Pancreas (tissue), 10 donors: Measurements from ENCODE around the gene LCE2C. TPM values are rescaled to one million over a fixed set of nuclear protein-coding genes. Genes with fewer than 3 reads are reported as not detected.
"Not testable (repeated sequence)": the region's sequence is repeated elsewhere in the genome, so short reads cannot be mapped to it uniquely, and the experiment has no call there.

Experiments used
- ATAC-seq, 4 donors: fragments of 200-7000 bp; cut with Tn5 transposase; one replicate each; pipeline versions ENCODE4 v1.8.0 to v1.9.1; 2020; ENCODE audit warnings: mild to moderate bottlenecking in 4 of 4, moderate library complexity in 4 of 4
- DNase-seq, 6 donors: peaks; one replicate each; pipeline ENCODE4 v3.0.0-alpha.2; 2020
- FAIRE-seq: peaks from 2 replicates; lab custom pipeline; 2012; peaks lifted over from hg19 to GRCh38; lab: Jason Lieb, UNC
- H3K27ac ChIP-seq, 4 donors: fragments of 200-600 bp; sonication (generic); 1 replicate in 3 of 4; 2 replicates in 1 of 4; pipeline versions ENCODE4 v1.5.0 to v1.8.0; 2020
- H3K27me3 ChIP-seq, 4 donors: fragments of 200-600 bp; one replicate each; pipeline ENCODE4 v1.8.0; 2021
- H3K36me3 ChIP-seq, 3 donors: fragments of 200-600 bp; sonication (generic) in 1 of 3; one replicate each; pipeline versions ENCODE4 v1.5.0 to v1.8.0; 2020 to 2021
- H3K4me1 ChIP-seq, 3 donors: fragments of 200-600 bp; one replicate each; pipeline ENCODE4 v1.8.0; 2021
- H3K4me3 ChIP-seq, 4 donors: fragments of 200-600 bp; sonication (generic) in 2 of 4; one replicate each; pipeline versions ENCODE4 v1.5.0 to v1.8.0; 2020 to 2021
- H3K9me3 ChIP-seq, 4 donors: fragments of 200-600 bp; one replicate each; pipeline ENCODE4 v1.8.0; 2021
- WGBS, 2 donors: extraction: QIAGEN DNeasy Blood & Tissue Kit; methylation state at CpG; one replicate each; pipeline ENCODE4 v1.1.7; 2013; 5-methylcytosine and 5-hydroxymethylcytosine counted together
- intact Hi-C, 3 donors: fragments of 100-400 bp; cut with DNase I; formaldehyde crosslinking; loops; one replicate each; pipeline versions ENCODE4 v1.11.1 to v1.14.2; 2022
- polyA plus RNA-seq, 2 donors: library from polyadenylated mRNA; stranded (reverse); fragments of 200-250 nt; gene quantifications; one replicate each; pipeline ENCODE4 v1.2.3, GENCODE V29; 2013
- total RNA-seq, 6 donors: library from RNA; stranded (reverse); fragmentation: NEBNext Ultra II Directional in 4 of 6; extraction: Animal tissue kit (Norgen Biotek cat#: 25700) in 4 of 6; gene quantifications; one replicate each; pipeline versions ENCODE4 v1.2.1 to v1.2.4, GENCODE V29; 2021 to 2023
- TF ChIP-seq, protein P1 (sequence below), 4 donors: fragments of 200-600 bp; sonication (generic) in 3 of 4; IDR thresholded peaks; one replicate each; pipeline versions ENCODE4 v1.5.0 to v1.8.0; 2021; ENCODE audit warnings: antibody characterized with exemption in 4 of 4
- donor health status: healthy with polysubstance abuse.
- donor health status: DM: no; HTN: no; CAD: no; lungs with moderate emphysema.
- donor health status: DM: no; HTN: no; CAD: no.
- donor health status: control.
- donor health status: control.
- donor health status: Bipolar disorder and iron deficiency.
- donor health status: DM: yes; HTN: yes; CAD: no.
- donor health status: DM: no; HTN: no; CAD: no.
- donor health status: DM: no; HTN: no; CAD: no.
- donor health status: DM: yes; HTN: yes; CAD: no.

Gene LCE2C
- total and polyA plus RNA-seq, 8 donors = not detected

DNA sequence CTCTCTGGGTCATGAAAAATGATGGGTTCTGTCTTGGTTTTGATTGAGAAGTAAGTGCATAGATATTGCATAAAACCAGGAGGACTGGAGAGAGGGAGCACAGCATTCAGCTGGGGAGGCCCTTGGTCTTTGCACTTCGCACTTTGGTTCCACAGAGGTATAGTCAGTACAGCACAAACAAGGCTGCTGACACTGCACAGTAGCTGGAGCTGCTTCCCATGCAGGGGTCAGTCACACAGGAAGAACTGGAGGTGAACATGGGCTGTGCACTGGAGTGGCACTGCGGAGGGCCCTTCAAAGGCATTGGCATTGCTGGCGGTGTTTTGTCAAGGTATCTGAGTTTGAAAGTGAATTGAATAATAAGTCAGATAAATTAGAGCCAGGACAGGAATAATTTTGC lies 16.4 kb upstream of the LCE2C start:
- intact Hi-C loops = no loop called here

DNA sequence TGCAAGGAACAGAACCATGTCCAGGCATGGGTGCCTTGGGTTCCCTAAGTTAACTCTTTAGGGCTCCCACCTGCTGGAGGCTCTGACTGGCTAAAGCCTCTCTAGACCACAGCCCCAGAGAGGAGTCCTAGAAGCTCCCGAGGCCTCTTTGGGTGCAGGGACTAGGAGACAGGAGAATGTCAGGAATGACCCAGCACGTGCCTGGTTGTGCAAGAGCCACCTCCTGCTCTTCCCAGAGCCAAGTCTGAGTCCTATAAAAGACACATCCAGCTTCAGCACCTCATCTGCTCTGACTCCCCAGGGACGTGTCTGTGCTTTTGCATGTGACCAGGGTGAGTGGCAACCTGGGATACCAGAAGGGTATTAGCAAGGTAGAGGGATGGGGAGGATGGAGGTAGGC lies 12.0 kb upstream of the LCE2C start, which contains the start of gene LCE2D:
Gene LCE2D (plus strand): TSS at position 283 of the 400 bp plus-strand sequence. CDS start 726 bp downstream, outside the sequence.
- WGBS, 2 donors = 45 to 46% methylated on average over 3 of the region's 3 CpGs
- TF ChIP-seq, protein P1, sequence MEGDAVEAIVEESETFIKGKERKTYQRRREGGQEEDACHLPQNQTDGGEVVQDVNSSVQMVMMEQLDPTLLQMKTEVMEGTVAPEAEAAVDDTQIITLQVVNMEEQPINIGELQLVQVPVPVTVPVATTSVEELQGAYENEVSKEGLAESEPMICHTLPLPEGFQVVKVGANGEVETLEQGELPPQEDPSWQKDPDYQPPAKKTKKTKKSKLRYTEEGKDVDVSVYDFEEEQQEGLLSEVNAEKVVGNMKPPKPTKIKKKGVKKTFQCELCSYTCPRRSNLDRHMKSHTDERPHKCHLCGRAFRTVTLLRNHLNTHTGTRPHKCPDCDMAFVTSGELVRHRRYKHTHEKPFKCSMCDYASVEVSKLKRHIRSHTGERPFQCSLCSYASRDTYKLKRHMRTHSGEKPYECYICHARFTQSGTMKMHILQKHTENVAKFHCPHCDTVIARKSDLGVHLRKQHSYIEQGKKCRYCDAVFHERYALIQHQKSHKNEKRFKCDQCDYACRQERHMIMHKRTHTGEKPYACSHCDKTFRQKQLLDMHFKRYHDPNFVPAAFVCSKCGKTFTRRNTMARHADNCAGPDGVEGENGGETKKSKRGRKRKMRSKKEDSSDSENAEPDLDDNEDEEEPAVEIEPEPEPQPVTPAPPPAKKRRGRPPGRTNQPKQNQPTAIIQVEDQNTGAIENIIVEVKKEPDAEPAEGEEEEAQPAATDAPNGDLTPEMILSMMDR (IDR thresholded peaks at IDR 0.05) = no peak
- intact Hi-C loops = no loop called here
- no peak for FAIRE-seq
- no peaks in the 10 kb centered on the region for H3K9me3 ChIP-seq
- no peaks in the 10 kb centered on the region for H3K36me3 ChIP-seq
- H3K27me3 ChIP-seq = no peaks in the 10 kb centered on the region
- H3K4me1 ChIP-seq = no peaks in the 10 kb centered on the region
- H3K27ac ChIP-seq = no peak within 1 kb of the TSS
- no peak for ATAC-seq
- H3K4me3 ChIP-seq = no peak within 1 kb of the TSS
- DNase-seq = no peak

More for the DNA sequence above, 16.4 kb upstream of the LCE2C start:
- Histone ChIP-seq H3K27ac (no peak overlapping the region), H3K9me3 (no peaks in the 10 kb centered on the region), H3K27me3 (no peaks in the 10 kb centered on the region), H3K36me3 (no peaks in the 10 kb centered on the region), H3K4me3 (no peak overlapping the region), H3K4me1 (no peaks in the 10 kb centered on the region)
- ATAC-seq = no peak
- TF ChIP-seq, protein P1 (IDR thresholded peaks at IDR 0.05) = no peak
- FAIRE-seq = no peak
- DNase-seq = no peak
- WGBS, 2 donors = 92% methylated on average over 3 of the region's 3 CpGs

DNA sequence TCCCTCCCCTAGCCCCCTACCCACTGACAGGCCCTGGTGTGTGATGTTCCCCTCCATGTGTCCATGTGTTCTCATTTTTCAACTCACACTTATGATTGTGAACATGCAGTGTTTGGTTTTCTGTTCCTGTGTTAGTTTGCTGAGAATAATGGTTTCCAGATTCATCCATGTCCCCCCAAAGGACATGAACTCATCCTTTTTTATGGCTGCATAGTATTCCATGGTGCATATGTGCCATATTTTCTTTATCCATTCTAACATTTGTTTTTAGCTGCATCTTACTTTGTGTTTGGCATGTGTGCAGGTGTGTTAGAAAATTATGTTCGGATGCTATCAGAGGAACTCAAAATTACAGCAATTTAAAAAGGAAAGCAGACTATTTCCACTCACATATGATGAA lies 8.9 kb upstream of the LCE2C start:
- intact Hi-C loops, H3K4me1 ChIP-seq, H3K36me3 ChIP-seq, H3K9me3 ChIP-seq, FAIRE-seq, ATAC-seq, H3K4me3 ChIP-seq, H3K27ac ChIP-seq, H3K27me3 ChIP-seq, DNase-seq: not testable (repeated sequence)
- WGBS, 2 donors = 72 to 77% methylated on average over 1 of the region's 1 CpG

DNA sequence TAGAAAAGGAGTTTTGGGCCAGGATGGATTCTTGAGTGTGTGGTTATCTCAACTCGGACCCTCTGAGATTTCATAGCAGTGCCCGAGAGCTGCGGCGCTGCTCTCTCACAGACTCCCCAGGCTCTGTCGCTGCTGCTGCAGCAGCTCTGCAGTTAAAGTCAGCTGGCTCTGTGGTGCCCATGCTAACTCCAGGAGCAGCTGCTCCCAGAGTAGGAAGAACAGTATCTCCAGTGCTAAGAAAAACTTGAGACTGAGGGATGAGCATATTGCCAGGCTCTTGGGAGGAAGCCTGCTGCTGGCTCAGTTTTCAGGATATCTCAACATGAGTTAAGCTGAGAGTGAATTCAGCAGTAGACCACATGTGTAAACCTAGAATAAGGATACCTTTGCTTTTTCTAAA lies 7.4 kb upstream of the LCE2C start:
- no peak for DNase-seq
- Histone ChIP-seq H3K36me3 (no peaks in the 10 kb centered on the region), H3K4me1 (no peaks in the 10 kb centered on the region), H3K4me3 (no peak overlapping the region), H3K27ac (no peak overlapping the region), H3K9me3 (no peaks in the 10 kb centered on the region), H3K27me3 (no peaks in the 10 kb centered on the region)
- intact Hi-C loops = no loop called here
- FAIRE-seq = no peak
- TF ChIP-seq, protein P1 (IDR thresholded peaks at IDR 0.05) = no peak
- ATAC-seq = no peak
- WGBS, 2 donors = 75 to 78% methylated on average over 5 of the region's 5 CpGs

DNA sequence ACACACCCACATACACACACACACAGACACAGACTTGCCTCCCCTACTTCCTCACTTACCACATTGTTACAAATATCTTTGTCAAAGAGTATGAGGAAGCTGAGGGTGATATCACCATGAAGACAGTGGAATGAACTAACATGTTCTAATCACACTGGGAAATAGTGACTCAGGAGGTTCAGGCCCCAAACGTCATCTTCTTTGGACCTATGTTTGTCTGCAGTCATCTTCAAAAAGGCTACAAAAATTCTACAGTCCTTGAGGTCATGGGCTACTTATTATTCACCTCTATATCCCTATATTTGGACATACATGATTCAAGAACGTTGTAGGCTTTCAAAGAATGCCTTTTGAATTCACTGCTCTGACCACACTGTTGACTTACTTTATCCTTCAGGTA lies 2.1 kb upstream of the LCE2C start:
- ATAC-seq (no peak), FAIRE-seq (no peak), DNase-seq (no peak)
- Histone ChIP-seq H3K4me3 (no peak overlapping the region), H3K9me3 (no peaks in the 10 kb centered on the region), H3K27me3 (no peaks in the 10 kb centered on the region), H3K36me3 (no peaks in the 10 kb centered on the region), H3K27ac (no peak overlapping the region), H3K4me1 (no peaks in the 10 kb centered on the region)
- intact Hi-C loops = no loop called here
- TF ChIP-seq, protein P1 (IDR thresholded peaks at IDR 0.05) = no peak
- 33 to 37% methylated on average over 2 of the region's 2 CpGs for WGBS, 2 donors
